Duodenal mucosa (tissue), 2 donors: ENCODE data around the gene GLIS1.
"Not testable (repeated sequence)": the region's sequence is repeated elsewhere in the genome, so short reads cannot be mapped to it uniquely, and the experiment has no call there.

Experiments used
- H3K27ac ChIP-seq: one replicate; pipeline ENCODE4 v1.7.0; 2013; ENCODE audit warnings: low read depth, low read length
- H3K27me3 ChIP-seq, 2 donors: one replicate each; pipeline ENCODE4 v1.7.0; 2013; ENCODE audit warnings: low read length in 2 of 2, control low read depth in 1 of 2; ENCODE audit not compliant: insufficient read depth in 2 of 2, control insufficient read depth in 1 of 2
- H3K36me3 ChIP-seq, 2 donors: one replicate each; pipeline ENCODE4 v1.7.0; 2013; ENCODE audit warnings: low read length in 2 of 2, control low read depth in 1 of 2; ENCODE audit not compliant: insufficient read depth in 2 of 2, control insufficient read depth in 1 of 2
- H3K4me1 ChIP-seq, 2 donors: one replicate each; pipeline ENCODE4 v1.7.0; 2013; ENCODE audit warnings: low read length in 2 of 2, control low read depth in 1 of 2; ENCODE audit not compliant: insufficient read depth in 2 of 2, control insufficient read depth in 1 of 2
- H3K4me3 ChIP-seq, 2 donors: one replicate each; pipeline ENCODE4 v1.7.0; 2013; ENCODE audit warnings: low read length in 2 of 2, low read depth in 1 of 2
- H3K9ac ChIP-seq, 2 donors: one replicate each; pipeline ENCODE4 v1.7.0; 2013; ENCODE audit warnings: low read length in 2 of 2, low read depth in 1 of 2
- H3K9me3 ChIP-seq, 2 donors: one replicate each; pipeline ENCODE4 v1.7.0; 2013; ENCODE audit warnings: low read length in 2 of 2, control low read depth in 1 of 2; ENCODE audit not compliant: control insufficient read depth in 1 of 2

The GLIS1 gene

DNA sequence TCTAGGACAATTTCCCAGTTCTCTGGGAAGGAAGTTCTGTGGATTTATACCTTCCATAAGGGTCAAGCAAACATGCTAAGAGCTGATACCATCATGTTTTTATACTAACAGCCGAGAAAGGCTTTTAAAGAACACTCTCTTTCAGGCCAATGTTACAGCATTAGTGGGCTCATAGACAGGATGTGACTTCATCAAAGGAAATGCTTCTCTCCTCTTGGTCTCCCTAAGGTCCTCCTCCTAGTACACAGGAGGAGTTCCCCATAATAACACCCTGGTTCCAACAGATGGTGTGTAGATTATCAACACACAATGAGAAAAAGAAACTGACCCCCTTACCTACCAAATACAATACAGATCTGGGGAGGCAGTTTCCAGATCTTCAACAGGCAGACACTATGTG, 26.7 kb upstream of the GLIS1 start:
- Histone ChIP-seq H3K36me3 (peaks cover 0 to 4% of the 10 kb centered on the region in 2 donors), H3K27ac (no peak overlapping the region), H3K4me1 (no peaks in the 10 kb centered on the region), H3K4me3 (no peak overlapping the region), H3K27me3 (no peaks in the 10 kb centered on the region), H3K9me3 (no peaks in the 10 kb centered on the region), H3K9ac (no peak overlapping the region)

DNA sequence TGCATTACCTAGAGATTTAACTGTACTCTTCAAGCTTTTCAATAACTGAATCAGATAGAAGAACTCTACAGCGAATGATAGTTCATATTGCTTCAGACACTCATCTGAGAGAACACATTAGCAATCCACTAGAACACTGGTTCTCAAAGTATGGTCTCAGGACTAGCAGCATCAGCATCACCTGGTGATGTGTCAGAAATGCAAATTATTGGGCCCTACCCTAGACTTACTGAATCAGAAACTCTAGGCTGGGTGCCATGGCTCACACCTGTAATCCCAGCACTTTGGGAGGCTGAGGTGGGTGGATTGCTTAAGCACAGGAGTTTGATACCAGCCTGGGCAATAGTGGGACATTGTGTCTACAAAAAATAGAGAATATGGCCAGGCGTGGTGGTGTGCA, 24.9 kb upstream of the GLIS1 start:
- no peak overlapping the region for H3K27ac ChIP-seq

DNA sequence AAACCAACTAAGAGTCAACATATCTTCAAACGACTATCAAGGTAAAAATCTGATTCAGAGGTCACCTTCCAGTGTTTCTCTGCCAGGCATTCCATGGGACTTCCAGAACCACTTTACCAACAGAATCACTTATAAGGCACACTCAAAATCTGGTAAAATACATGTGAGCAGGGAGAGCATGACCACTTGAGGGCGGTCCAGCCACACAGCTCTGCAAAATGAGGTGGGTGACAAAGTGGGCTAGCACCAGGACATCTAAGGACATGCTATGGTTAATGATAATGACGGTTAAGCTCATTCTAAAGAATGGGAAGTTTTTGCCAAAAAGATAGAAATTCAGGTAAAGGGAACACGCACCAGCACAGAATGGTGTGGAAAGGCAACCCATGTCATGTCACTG, 24.5 kb upstream of the GLIS1 start:
- no peaks in the 10 kb centered on the region for H3K4me1 ChIP-seq
- no peak overlapping the region for H3K27ac ChIP-seq
- no peaks in the 10 kb centered on the region for H3K9me3 ChIP-seq
- no peak overlapping the region for H3K9ac ChIP-seq
- no peaks in the 10 kb centered on the region for H3K27me3 ChIP-seq
- no peaks in the 10 kb centered on the region for H3K36me3 ChIP-seq
- no peak overlapping the region for H3K4me3 ChIP-seq

More for the DNA sequence above, 24.9 kb upstream of the GLIS1 start:
- H3K9me3 ChIP-seq, result no peaks in the 10 kb centered on the region
- no peak overlapping the region for H3K9ac ChIP-seq
- H3K4me3 ChIP-seq, result no peak overlapping the region
- H3K36me3 ChIP-seq, result no peaks in the 10 kb centered on the region
- no peaks in the 10 kb centered on the region for H3K4me1 ChIP-seq
- no peaks in the 10 kb centered on the region for H3K27me3 ChIP-seq

DNA sequence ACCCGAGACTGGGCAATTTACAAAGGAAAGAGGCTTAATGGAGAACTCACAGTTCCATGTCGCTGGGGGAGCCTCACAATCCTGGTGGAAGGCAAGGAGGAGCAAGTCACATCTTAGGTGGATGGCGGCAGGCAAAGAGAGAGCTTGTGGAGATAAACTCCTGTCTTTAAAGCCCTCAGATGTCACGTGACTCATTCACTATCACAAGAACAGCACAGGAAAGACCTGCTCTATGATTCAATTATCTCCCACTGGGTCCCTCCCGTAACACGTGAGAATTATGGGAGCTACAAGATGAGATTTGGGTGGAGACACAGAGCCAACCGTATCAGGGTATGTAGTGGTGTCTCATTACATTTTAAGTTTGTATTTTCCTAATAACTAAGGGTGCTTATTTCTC, 21.5 kb upstream of the GLIS1 start:
- H3K36me3 ChIP-seq, H3K27me3 ChIP-seq, H3K9ac ChIP-seq, H3K4me3 ChIP-seq, H3K9me3 ChIP-seq, H3K4me1 ChIP-seq, H3K27ac ChIP-seq: not testable (repeated sequence)

DNA sequence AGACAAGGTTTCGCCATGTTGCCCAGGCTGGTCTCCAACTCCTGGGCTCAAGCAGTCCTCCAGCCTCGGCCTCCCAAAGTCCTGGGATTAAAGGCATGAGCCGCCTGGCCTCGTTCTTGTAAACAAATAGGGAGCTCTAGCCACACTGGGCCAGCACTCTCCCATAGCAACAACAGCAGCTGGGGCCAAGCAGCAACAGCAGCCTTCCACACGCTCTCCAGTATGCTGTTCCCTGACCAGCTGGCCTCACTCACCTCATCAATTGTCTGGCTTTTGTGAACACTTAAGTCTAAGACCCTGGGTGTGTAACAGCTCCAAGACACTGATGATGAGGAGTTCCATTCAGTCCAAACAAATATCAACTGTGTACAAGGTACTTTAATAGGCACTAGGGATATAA, 16.9 kb upstream of the GLIS1 start:
- Histone ChIP-seq H3K4me3 (no peak overlapping the region), H3K4me1 (no peaks in the 10 kb centered on the region), H3K27ac (no peak overlapping the region), H3K27me3 (no peaks in the 10 kb centered on the region), H3K9me3 (no peaks in the 10 kb centered on the region), H3K9ac (no peak overlapping the region), H3K36me3 (no peaks in the 10 kb centered on the region)

DNA sequence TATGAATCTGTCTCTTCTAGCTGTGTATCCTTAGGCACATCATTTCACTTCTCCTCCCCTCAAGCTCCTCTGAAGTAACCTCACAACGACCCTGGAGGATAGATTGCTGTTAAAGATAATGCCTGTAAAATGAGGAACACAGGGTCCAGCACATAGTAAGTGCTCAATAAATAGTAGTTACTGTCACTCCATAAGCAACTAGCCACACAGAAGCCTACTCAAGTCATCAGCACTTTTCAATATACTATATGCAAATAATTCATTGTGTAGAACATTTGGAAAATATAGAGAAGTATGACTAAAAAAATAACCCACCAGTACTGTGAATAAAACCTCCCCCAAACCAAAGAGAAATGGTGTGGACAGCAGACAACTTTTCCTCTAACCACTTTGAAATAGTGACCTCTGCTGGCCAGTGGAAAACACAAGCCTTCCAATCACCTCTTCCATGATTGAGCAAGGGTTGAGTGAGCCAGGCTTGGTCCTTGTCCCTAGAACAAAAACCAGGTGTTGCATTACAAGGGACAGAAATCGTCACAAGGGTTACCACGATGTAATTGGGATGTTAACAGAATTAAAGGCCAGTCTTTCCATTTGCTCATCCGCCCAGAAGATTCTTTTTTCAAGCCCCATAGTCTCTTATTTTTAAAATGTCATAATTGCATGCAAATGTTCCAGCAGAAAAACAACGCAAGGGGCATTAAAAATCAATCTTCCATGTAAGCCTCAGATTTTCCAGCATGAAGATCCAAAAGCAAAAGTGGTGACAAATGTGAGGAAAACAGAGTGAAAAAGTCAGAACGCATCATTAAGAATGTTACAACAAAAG, 15.7 kb upstream of the GLIS1 start:
- H3K9ac ChIP-seq, result no peak overlapping the region
- no peaks in the 10 kb centered on the region for H3K9me3 ChIP-seq
- H3K4me3 ChIP-seq, result no peak overlapping the region
- no peaks in the 10 kb centered on the region for H3K27me3 ChIP-seq
- no peaks in the 10 kb centered on the region for H3K36me3 ChIP-seq
- no peaks in the 10 kb centered on the region for H3K4me1 ChIP-seq
- no peak overlapping the region for H3K27ac ChIP-seq

DNA sequence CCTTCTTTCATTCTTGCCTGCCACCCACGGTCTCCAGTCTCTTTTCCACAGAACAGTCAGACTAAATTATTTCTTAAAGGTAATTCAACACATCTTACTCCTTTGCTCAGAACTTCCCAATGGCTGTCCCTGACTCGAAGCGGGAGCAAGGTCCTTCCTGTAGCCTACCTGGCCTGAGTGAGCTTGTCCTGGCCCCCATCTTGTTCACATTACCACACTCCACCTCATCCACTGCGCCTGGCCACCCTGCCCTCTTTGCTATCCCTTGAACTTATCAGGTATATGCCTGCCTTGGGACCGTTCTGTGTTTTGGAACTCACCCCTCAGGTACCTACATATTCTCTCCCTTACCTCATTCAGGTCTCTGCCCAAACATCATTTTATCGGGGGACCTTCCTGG, 13.3 kb upstream of the GLIS1 start:
- H3K9ac ChIP-seq, result no peak overlapping the region
- H3K4me1 ChIP-seq, result no peaks in the 10 kb centered on the region
- H3K27me3 ChIP-seq, result no peaks in the 10 kb centered on the region
- no peak overlapping the region for H3K27ac ChIP-seq
- H3K36me3 ChIP-seq, result no peaks in the 10 kb centered on the region
- H3K4me3 ChIP-seq, result no peak overlapping the region
- H3K9me3 ChIP-seq, result no peaks in the 10 kb centered on the region

DNA sequence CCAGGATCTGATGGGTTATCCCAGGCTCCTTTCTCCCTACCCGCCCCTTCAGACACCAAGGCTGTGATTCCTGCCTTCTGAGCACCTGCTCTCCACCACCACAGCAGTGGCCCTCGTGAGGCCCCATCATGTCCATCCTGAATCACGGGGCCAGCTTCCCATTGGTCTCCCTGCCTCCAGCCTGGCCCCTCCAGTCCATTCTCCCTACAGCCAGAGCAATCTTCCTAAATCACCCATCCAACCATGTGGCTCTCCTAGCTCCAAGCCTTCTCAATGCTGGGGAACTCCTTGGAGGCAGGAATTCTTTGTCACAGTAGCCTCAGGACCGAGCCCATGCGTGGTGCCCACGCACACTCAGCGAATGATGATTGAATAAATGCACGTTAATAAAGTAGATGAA, 8.9 kb upstream of the GLIS1 start:
- H3K27me3 ChIP-seq, result peaks cover 1 to 5% of the 10 kb centered on the region in 2 donors
- no peak overlapping the region for H3K27ac ChIP-seq
- H3K9ac ChIP-seq, result no peak overlapping the region
- no peak overlapping the region for H3K4me3 ChIP-seq
- H3K4me1 ChIP-seq, result no peaks in the 10 kb centered on the region
- H3K36me3 ChIP-seq, result no peaks in the 10 kb centered on the region
- no peaks in the 10 kb centered on the region for H3K9me3 ChIP-seq

DNA sequence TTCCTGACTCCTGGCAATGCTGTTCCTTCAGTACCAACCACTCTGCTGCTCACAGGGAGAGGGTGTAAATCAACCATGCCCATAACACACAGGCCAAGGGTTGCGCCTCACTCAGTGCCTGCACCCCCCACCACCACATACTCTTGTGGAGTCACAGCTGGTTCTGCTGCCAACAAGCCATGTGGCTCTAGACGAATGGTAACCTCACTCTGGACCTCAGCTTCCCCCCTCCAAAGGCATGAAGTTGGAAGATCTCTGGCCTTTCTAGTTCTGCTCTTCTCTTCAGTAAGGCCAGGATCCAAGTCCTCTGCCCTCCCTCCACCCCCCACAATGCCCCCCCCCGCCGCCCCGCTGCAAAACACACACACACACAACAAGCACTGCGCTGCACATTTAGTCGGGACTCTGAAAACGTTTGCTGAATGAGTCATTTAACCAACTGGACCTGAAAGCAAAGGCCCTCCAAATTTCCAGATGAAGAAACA, 1.7 kb upstream of the GLIS1 start:
- H3K4me3 ChIP-seq, result no peak overlapping the region
- peaks cover 29 to 48% of the 10 kb centered on the region in 2 donors for H3K27me3 ChIP-seq
- H3K36me3 ChIP-seq, result no peaks in the 10 kb centered on the region
- H3K27ac ChIP-seq, result no peak overlapping the region
- no peaks in the 10 kb centered on the region for H3K9me3 ChIP-seq
- H3K4me1 ChIP-seq, result peaks cover 6 to 16% of the 10 kb centered on the region in 2 donors
- H3K9ac ChIP-seq, result no peak overlapping the region

DNA sequence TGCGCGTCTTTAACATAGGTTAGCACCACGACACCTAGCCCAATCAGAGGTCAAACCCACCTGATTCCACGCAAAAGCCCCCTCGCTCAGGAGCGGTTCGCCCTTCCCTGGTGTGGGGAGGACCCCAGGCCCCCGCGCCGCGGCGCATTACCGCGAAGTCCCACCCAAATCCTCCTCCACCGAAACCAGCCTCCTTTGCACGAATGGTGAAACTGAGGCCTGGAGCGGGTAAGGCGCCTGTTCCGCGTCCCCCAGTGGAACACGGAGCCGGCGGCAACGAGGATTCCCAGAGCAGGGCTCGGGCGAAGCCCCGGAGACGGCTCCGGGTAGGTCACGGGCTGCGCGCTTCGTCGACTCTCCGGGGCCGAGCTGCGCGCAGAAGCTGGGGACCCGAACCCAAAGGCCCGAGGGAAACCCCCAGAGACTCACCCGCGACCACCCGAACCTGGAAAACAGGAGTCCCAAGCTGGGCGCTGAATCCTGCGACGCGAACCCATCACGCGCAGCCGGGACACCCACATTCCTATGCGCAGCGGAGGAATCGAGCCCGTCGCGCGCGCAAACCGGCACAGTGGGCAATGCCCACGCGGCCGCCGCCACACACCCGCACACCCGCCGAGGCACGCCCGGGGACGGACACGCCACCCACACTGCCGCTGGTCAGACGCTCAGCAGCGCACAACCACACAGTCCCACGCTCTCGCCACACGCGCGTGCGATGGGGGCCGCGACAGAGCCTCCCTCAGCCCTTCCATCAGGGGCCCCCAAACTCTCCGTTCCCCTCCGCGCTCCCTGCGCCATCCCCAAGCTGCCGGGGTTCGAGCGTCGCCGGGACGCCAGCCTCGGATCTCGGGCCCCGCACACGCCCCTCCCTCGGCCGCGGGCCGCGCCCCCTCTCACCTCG, 507 bp downstream of the GLIS1 start:
- peak overlapping the region; percentile 53 to 74 for H3K4me3 ChIP-seq
- peak overlapping the region in 1 of 2 donors; percentile 32 for H3K9ac ChIP-seq
- no peaks in the 10 kb centered on the region for H3K9me3 ChIP-seq
- peaks cover 6 to 20% of the 10 kb centered on the region in 2 donors for H3K4me1 ChIP-seq
- H3K27me3 ChIP-seq, result peaks cover 38 to 53% of the 10 kb centered on the region in 2 donors
- H3K36me3 ChIP-seq, result no peaks in the 10 kb centered on the region
- H3K27ac ChIP-seq, result no peak overlapping the region
